Epithelial cell of esophagus (primary cell): ENCODE data around the gene STK32B.
"Not testable (repeated sequence)": the region's sequence is repeated elsewhere in the genome, so short reads cannot be mapped to it uniquely, and the experiment has no call there.

ENCODE experiments used
- DNase-seq: peaks from one replicate; pipeline ENCODE4 v3.0.0; 2010; ENCODE audit warnings: low read depth
- H3K4me3 ChIP-seq: 2 replicates; pipeline ENCODE4 v1.5.1; 2011; ENCODE audit warnings: mild to moderate bottlenecking, low read length, control low read depth
- TF ChIP-seq, protein P1 (sequence below): IDR thresholded peaks from 2 replicates; pipeline ENCODE4 v1.5.1; 2011; ENCODE audit warnings: low read depth, mild to moderate bottlenecking, low read length, control low read depth, inconsistent platforms; ENCODE audit not compliant: insufficient read depth; ENCODE audit errors: missing control alignments

STK32B gene

DNA sequence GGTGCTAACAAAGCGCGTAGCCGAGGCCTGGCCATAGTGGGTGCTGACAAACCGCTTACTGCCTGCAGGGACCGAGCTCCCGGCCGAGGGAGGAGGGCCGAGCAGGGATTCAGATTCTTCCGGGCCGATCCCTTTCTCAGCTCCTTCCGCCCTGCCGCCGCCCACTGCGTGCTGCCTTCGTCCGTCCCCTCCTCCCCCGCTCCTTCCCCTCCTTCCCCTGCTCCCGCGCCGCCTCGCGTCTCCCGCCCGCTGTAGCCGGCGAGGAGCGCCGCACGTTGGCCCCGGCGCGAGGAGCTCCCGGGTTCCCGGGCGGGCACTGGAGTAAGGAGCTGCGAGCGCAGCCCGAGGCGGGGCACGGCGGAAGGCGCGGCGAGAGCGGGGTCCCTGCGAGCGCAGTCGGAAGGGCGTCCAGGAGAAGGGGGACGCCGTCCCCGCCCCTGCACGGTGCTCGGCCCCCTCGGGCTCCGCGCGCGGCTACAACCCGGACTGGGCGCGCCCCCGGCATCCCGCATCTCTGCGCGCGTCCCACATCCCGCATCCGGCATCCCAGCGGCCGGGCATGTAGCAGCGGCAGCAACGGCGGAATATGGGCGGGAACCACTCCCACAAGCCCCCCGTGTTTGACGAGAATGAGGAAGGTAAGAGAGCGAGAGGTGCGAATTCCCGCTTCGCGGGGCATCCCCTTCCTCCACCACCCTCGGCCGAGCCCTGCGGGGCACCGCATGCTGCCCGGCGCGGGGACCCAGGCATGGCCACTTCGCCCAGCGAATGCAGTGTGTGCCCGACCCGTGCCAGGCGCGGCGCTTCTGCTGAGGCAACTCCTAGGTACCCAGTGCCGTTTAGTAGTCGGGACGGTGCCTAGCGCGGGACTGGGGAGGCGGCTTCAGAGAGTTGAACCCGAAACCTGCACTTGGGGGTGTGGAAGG is at the start of gene STK32B:
TSS of gene STK32B (plus strand) at position 203 of the 926 bp plus-strand sequence.
- TF ChIP-seq, protein P1, sequence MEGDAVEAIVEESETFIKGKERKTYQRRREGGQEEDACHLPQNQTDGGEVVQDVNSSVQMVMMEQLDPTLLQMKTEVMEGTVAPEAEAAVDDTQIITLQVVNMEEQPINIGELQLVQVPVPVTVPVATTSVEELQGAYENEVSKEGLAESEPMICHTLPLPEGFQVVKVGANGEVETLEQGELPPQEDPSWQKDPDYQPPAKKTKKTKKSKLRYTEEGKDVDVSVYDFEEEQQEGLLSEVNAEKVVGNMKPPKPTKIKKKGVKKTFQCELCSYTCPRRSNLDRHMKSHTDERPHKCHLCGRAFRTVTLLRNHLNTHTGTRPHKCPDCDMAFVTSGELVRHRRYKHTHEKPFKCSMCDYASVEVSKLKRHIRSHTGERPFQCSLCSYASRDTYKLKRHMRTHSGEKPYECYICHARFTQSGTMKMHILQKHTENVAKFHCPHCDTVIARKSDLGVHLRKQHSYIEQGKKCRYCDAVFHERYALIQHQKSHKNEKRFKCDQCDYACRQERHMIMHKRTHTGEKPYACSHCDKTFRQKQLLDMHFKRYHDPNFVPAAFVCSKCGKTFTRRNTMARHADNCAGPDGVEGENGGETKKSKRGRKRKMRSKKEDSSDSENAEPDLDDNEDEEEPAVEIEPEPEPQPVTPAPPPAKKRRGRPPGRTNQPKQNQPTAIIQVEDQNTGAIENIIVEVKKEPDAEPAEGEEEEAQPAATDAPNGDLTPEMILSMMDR, result no peak
- peak; percentile 70 for DNase-seq

DNA sequence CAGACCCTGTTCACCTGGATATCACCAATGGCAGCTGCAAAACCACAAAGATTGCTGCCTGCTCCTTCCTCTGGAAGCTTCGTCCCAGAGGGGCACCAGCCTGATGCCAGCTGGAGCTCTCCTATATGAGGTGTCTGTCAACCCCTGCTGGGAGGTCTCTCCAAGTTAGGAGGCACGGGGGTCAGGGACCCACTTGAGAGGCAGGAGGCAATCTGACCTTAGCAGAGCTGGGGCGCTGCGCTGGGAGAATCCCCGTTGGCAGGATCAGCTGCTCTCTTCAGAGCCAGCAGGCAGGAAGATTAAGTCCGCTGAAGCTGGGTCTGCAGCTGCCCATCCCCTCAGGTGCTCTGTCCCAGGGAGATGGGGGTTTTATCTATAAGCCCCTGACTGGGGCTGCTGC is 49.6 kb upstream of the STK32B start:
- not testable (repeated sequence) for DNase-seq, H3K4me3 ChIP-seq

More for the DNA sequence above, at the start of gene STK32B:
- peak within 1 kb of the TSS; percentile 32 for H3K4me3 ChIP-seq

DNA sequence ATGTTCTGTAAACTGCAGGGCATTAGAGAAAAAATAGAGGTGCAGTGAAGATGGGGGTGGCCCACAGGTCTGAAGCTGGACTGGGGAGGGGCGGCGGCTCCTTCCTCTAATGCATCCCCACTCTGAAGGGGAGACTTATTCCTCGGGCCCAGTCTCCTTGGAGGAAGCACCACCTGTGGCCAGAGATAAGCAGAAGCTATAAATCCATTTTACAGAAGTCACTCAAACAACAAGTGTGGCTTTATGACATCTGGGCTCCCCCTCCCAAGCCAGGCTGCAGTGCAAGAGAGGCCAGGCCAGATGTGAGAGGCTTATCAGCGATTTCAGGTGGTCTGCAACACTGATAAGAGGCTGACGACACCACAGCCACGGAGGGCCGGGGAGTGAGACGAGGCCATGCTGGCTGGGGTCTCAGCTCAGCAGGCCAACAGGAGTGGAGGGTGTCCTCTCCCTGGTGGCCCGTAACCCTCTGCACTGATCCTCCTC is 47.9 kb upstream of the STK32B start:
- no peak overlapping the region for H3K4me3 ChIP-seq
- no peak for DNase-seq
- TF ChIP-seq, protein P1, result no peak

DNA sequence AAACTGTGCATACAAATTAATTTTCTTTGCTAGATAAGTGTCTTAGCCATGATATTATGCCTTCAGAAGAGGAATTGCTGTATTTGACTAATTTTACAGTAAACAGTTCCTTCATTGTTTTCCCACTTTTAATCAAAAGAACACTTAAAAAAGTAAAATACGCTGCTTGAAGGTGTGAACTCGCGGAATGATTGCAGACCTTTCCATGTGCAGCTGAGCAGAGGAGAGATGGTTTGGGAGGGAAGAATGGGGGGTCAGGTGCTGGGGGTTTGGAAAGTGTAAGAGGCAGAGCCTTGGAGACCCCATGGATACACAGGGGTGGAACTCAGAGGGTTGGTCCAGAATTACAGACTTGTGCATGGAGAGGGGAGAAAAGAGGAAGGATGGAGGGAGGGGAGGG is 47.4 kb upstream of the STK32B start:
- DNase-seq, result no peak
- TF ChIP-seq, protein P1, result no peak
- no peak overlapping the region for H3K4me3 ChIP-seq

DNA sequence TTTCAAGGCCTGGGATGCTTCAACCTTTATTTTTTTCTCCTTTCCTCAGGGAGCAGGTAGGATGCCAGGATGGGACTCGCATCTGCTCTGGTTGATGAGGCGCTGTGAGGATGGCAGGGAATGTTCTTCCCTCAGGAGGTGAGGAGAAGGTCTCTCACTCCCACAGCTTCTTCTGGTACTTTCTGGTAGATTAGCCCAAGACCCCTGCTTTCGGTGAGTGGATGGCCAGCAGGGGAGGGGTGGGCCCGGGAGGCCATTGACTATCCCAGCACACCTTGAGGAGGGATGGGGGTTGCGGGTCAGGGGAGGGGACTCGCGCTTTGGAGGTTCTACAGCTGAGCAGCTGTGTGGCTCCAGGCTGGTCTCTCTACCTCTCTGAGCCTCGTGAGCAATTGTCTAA is 46.8 kb upstream of the STK32B start:
- H3K4me3 ChIP-seq, result no peak overlapping the region
- TF ChIP-seq, protein P1, result no peak
- no peak for DNase-seq

DNA sequence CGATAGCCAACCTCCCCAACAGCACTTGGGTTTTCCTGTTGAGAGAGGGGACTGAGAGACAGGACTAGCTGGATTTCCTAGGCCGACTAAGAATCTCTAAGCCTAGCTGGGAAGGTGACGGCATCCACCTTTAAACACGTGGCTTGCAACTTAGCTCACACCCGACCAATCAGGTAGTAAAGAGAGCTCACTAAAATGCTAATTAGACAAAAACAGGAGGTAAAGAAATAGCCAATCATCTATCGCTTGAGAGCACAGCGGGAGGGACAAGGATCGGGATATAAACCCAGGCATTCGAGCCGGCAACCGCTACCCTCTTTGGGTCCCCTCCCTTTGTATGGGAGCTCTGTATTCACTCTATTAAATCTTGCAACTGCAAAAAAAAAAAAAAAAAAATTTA is 44.3 kb upstream of the STK32B start:
- not testable (repeated sequence) for DNase-seq, H3K4me3 ChIP-seq

DNA sequence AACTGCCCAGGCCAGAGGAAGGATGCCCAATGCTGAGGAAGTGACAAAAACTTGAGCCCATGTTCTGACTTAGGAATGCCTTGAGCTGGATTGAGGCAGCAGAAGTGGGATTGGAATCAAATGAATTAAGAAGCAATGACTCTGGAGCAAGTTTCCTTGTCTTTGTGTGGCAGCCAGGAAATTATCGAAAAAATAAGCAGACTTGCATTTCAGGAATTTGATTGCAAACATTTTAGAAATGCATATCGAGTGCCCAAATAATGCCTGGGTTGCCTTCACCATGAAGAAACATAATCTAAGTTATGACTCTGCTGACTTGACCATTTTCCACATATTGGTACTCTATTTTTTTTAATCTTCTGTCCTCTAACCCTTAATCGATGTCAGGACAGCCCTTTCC is 41.5 kb upstream of the STK32B start:
- H3K4me3 ChIP-seq, result no peak overlapping the region
- TF ChIP-seq, protein P1, result no peak
- DNase-seq, result no peak

DNA sequence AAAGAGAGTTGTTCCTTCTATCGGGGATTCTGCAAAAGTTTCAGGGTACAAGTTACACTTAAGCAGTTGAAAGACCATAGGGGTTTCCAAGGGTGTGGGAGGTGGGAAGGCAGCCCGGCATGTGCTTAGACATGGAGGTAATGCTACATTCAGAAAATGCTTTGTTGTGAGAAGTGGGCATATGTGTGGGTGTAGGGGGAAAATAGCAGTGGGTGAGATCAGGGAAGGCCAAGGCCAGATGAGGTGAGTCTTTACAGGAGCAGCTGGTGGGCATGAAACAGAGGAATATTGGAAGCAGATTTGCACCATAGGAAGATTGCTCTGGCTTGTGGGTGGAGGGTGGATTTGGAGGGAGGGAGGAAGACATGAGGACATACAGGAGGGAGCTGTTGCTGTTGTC is 40.3 kb upstream of the STK32B start:
- DNase-seq, result no peak
- H3K4me3 ChIP-seq, result no peak overlapping the region
- TF ChIP-seq, protein P1, result no peak
